ENCODE data around the gene ARF6. TPM values are rescaled to one million over a fixed set of nuclear protein-coding genes. Genes with fewer than 3 reads are reported as not detected.

Gene ARF6
- total RNA-seq, 1 experiment from 2014 or later: 88.8 TPM

DNA sequence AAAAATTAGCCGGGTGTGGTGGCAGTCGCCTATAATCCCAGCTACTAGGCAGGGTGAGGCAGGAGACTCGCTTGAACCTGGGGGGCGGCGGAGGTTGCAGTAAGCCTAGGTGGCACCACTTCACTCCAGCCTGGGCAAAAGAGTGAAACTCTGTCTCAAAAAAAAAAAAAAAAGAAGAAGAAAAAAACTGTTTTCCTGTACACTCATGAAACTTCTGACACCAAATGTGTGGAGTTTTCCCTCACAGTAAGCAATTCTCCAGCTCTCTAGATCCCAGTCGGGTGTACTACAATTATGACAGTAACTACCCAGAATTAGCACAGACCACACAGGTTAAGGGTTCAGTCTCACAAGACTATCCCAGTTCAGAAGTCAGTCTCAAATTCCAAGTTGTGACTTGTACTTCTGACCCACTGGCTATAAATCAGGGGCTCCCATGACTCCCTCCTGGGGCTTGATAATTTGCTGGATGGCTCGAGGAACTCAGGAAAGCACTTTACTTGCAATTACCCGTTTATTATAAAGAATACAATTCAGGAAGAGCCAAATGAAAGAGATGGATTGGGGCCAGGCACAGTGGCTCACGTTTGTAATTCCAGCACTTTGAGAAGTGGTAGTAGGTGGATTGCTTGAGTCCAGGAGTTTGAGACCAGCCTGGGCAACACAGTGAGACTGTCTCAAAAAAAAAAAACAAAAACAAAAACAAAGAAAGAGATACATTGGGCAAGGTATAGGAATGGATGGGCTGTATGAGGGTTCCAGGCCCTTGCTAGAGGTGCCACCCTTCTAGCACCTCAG is 12.4 kb upstream of the ARF6 start:
- DNase-seq (ENCODE audit: low read depth, low spot score) (no peak), ATAC-seq (peak; percentile 52)
- Histone ChIP-seq H3K4me3 (replicated peaks in 1 of 2; ENCODE audit: low read depth in 1 of 2, low read length in 2 of 2) (peak overlapping the region in 1 of 2 experiments; percentile 33; a peak in 1 of 4 replicates), H2AFZ (ENCODE audit: low read depth, low read length, poor library complexity, severe bottlenecking) (peak overlapping the region; percentile 88), H3K9me2 (ENCODE audit: insufficient read depth) (no peaks in the 10 kb centered on the region), H3K36me3 (ENCODE audit: control insufficient read depth in 1 of 2, insufficient read depth in 2 of 2, low read length in 2 of 2) (no peaks in the 10 kb centered on the region), H3K9me3 (ENCODE audit: control insufficient read depth in 1 of 2, insufficient read depth in 1 of 2, low read depth in 1 of 2, low read length in 2 of 2) (no peaks in the 10 kb centered on the region), H3K4me1 (ENCODE audit: control insufficient read depth in 1 of 2, insufficient read depth in 2 of 2, low read length in 2 of 2) (peaks cover 23 to 58% of the 10 kb centered on the region in 2 experiments), H4K20me1 (ENCODE audit: insufficient read depth) (no peaks in the 10 kb centered on the region), H3K4me2 (ENCODE audit: low read length) (peak overlapping the region; percentile 67), H3K9ac (ENCODE audit: low read length) (peak overlapping the region; percentile 46), H3K27me3 (ENCODE audit: insufficient read depth, low read length) (no peaks in the 10 kb centered on the region), H3K79me2 (ENCODE audit: insufficient read depth, low read length) (no peaks in the 10 kb centered on the region), H3K27ac (ENCODE audit: low read depth, low read length) (peak overlapping the region; percentile 63)
- TSS peak; percentile 42 for BruUV-seq (replicated peaks)
- ChIA-PET CTCF (interaction anchor here (1.0 to 2.1 kb wide), 15 partner anchors 8 to 224 kb away, joined by 3 to 30 read pairs (median 6); partner anchors contain the start of genes ARF6 and NEMF), RAD21 (ENCODE audit: low non-redundant PET in 1 of 2, low total read pairs in 2 of 2, uncharacterized antibody in 2 of 2, unreplicated experiment in 2 of 2) (interaction anchor here (0.5 to 1.2 kb wide), 5 partner anchors 12 to 261 kb away, joined by 3 to 4 read pairs (median 3); partner anchors contain the start of gene NEMF (in 1 of the 2)), POLR2A (interaction anchor here (0.7 to 1.8 kb wide), 10 partner anchors 8 to 180 kb away, joined by 3 to 20 read pairs (median 4); partner anchors contain the start of gene ARF6)
- no peak for TF ChIP-seq ZNF274 (IDR thresholded peaks at IDR 0.05; ENCODE audit: low read depth, low read length)
- TF ChIP-seq RAD21 (IDR thresholded peaks at IDR 0.05; ENCODE audit: low read depth): no peak
- no peak for TF ChIP-seq SRF (IDR thresholded peaks at IDR 0.05; ENCODE audit: low read depth)
- TF ChIP-seq, protein P1, sequence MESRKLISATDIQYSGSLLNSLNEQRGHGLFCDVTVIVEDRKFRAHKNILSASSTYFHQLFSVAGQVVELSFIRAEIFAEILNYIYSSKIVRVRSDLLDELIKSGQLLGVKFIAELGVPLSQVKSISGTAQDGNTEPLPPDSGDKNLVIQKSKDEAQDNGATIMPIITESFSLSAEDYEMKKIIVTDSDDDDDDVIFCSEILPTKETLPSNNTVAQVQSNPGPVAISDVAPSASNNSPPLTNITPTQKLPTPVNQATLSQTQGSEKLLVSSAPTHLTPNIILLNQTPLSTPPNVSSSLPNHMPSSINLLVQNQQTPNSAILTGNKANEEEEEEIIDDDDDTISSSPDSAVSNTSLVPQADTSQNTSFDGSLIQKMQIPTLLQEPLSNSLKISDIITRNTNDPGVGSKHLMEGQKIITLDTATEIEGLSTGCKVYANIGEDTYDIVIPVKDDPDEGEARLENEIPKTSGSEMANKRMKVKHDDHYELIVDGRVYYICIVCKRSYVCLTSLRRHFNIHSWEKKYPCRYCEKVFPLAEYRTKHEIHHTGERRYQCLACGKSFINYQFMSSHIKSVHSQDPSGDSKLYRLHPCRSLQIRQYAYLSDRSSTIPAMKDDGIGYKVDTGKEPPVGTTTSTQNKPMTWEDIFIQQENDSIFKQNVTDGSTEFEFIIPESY (IDR thresholded peaks at IDR 0.05; ENCODE audit: extremely low read depth, insufficient replicate concordance, low read length): no peak
- TF ChIP-seq EZH2 (IDR thresholded peaks at IDR 0.05): no peak
- no peak for TF ChIP-seq POLR2A (IDR thresholded peaks at IDR 0.05; ENCODE audit: borderline replicate concordance, extremely low read depth, insufficient read depth, insufficient read length)
- TF ChIP-seq TCF7L2 (IDR thresholded peaks at IDR 0.05; ENCODE audit: borderline replicate concordance, extremely low read depth, insufficient read depth, insufficient read length): no peak
- intact Hi-C loops (cut with micrococcal nuclease): loop anchor here (1.0 kb wide), 1 partner anchor 12 kb away; no protein-coding TSS in a partner anchor

Measured in HCT116 (cell line).